Neuronal stem cell (in vitro differentiated cells): Measurements from ENCODE around the gene DCAF8.

Source experiments
- DNase-seq: peaks from one replicate; pipeline ENCODE4 v3.0.0-alpha.2; 2013; ENCODE audit warnings: low spot score
- H2AFZ ChIP-seq: one replicate; pipeline ENCODE4 v1.6.1; 2013; ENCODE audit warnings: mild to moderate bottlenecking, low read length, inconsistent platforms
- H2AK5ac ChIP-seq: 2 replicates; pipeline ENCODE4 v1.6.1; 2013; ENCODE audit warnings: low read depth, mild to moderate bottlenecking, inconsistent platforms, low read length, moderate library complexity, mixed read lengths
- H2BK120ac ChIP-seq: 2 replicates; pipeline ENCODE4 v1.6.1; 2013; ENCODE audit warnings: low read depth, mild to moderate bottlenecking, inconsistent platforms, low read length, moderate library complexity, mixed read lengths
- H2BK12ac ChIP-seq: one replicate; pipeline ENCODE4 v1.6.1; 2013; ENCODE audit warnings: low read length, inconsistent platforms
- H2BK15ac ChIP-seq: 2 replicates; pipeline ENCODE4 v1.6.1; 2013; ENCODE audit warnings: mild to moderate bottlenecking, low read length, inconsistent platforms, mixed read lengths
- H2BK5ac ChIP-seq: one replicate; pipeline ENCODE4 v1.6.1; 2013; ENCODE audit warnings: inconsistent platforms, mild to moderate bottlenecking, low read length, moderate library complexity
- H3K14ac ChIP-seq: one replicate; pipeline ENCODE4 v1.6.1; 2013; ENCODE audit warnings: low read length, inconsistent platforms
- H3K18ac ChIP-seq: 2 replicates; pipeline ENCODE4 v1.6.1; 2013; ENCODE audit warnings: low read length, inconsistent platforms
- H3K23ac ChIP-seq: 2 replicates; pipeline ENCODE4 v1.6.1; 2013; ENCODE audit warnings: low read depth, mild to moderate bottlenecking, mixed read lengths, low read length, inconsistent platforms; ENCODE audit not compliant: poor library complexity
- H3K27ac ChIP-seq: replicated peaks from 3 replicates; pipeline ENCODE4 v1.5.1; 2013; ENCODE audit warnings: low read length, inconsistent platforms
- H3K27me3 ChIP-seq, 3 experiments: 2 replicates each; pipeline ENCODE4 v1.6.1; 2013; ENCODE audit warnings: low read length in 3 of 3, mild to moderate bottlenecking in 2 of 3, inconsistent platforms in 1 of 3, low read depth in 1 of 3, mixed read lengths in 1 of 3, moderate library complexity in 1 of 3; ENCODE audit not compliant: control insufficient read depth in 3 of 3, insufficient read depth in 3 of 3
- H3K36me3 ChIP-seq, 2 donors: replicated peaks in 1 of 2; 2 replicates each; pipeline ENCODE4 v1.6.1; 2013; ENCODE audit warnings: low read length in 2 of 2; ENCODE audit not compliant: control insufficient read depth in 2 of 2, insufficient read depth in 2 of 2
- H3K4ac ChIP-seq: 2 replicates; pipeline ENCODE4 v1.6.1; 2013; ENCODE audit warnings: inconsistent platforms, mild to moderate bottlenecking, low read length, moderate library complexity
- H3K4me1 ChIP-seq, 2 donors: 1 replicate in 1 of 2; 2 replicates in 1 of 2; pipeline ENCODE4 v1.6.1; 2013; ENCODE audit warnings: low read length in 2 of 2, low read depth in 1 of 2; ENCODE audit not compliant: control insufficient read depth in 2 of 2, insufficient read depth in 1 of 2
- H3K4me2 ChIP-seq: one replicate; pipeline ENCODE4 v1.6.1; 2013; ENCODE audit warnings: mild to moderate bottlenecking, low read length, inconsistent platforms; ENCODE audit not compliant: insufficient read depth, poor library complexity, severe bottlenecking
- H3K4me3 ChIP-seq, 2 donors: 2 replicates each; pipeline ENCODE4 v1.5.1; 2013; ENCODE audit warnings: low read length in 2 of 2, mild to moderate bottlenecking in 2 of 2, inconsistent platforms in 1 of 2, moderate library complexity in 1 of 2
- H3K79me1 ChIP-seq: one replicate; pipeline ENCODE4 v1.6.1; 2013; ENCODE audit warnings: low read depth, mild to moderate bottlenecking, inconsistent platforms, low read length, moderate library complexity
- H3K9ac ChIP-seq: one replicate; pipeline ENCODE4 v1.6.1; 2013; ENCODE audit warnings: mild to moderate bottlenecking, low read depth, low read length, inconsistent platforms; ENCODE audit not compliant: poor library complexity
- H3K9me3 ChIP-seq, 2 donors: replicated peaks in 1 of 2; 2 replicates each; pipeline versions ENCODE3 to v1.6.1; 2013; ENCODE audit warnings: low read length in 2 of 2, mild to moderate bottlenecking in 2 of 2, inconsistent platforms in 1 of 2, low read depth in 1 of 2, mixed read lengths in 1 of 2, moderate library complexity in 1 of 2; ENCODE audit not compliant: control insufficient read depth in 2 of 2, insufficient read depth in 1 of 2
- H4K8ac ChIP-seq: one replicate; pipeline ENCODE4 v1.6.1; 2013; ENCODE audit warnings: low read depth, mild to moderate bottlenecking, inconsistent platforms, low read length, moderate library complexity
- H4K91ac ChIP-seq: one replicate; pipeline ENCODE4 v1.6.1; 2013; ENCODE audit warnings: low read length, low read depth, mild to moderate bottlenecking, inconsistent platforms; ENCODE audit not compliant: poor library complexity
- WGBS, 2 donors: extraction: QIAGEN DNeasy Blood & Tissue Kit; methylation state at CpG; one replicate each; pipeline ENCODE4 v1.1.7; 2013; ENCODE audit warnings: missing lambda C conversion rate in 2 of 2, mixed read lengths in 1 of 2; ENCODE audit not compliant: insufficient read length in 2 of 2, insufficient replicate concordance in 1 of 2; ENCODE audit errors: extremely low coverage in 2 of 2; 5-methylcytosine and 5-hydroxymethylcytosine counted together

The DCAF8 gene

DNA sequence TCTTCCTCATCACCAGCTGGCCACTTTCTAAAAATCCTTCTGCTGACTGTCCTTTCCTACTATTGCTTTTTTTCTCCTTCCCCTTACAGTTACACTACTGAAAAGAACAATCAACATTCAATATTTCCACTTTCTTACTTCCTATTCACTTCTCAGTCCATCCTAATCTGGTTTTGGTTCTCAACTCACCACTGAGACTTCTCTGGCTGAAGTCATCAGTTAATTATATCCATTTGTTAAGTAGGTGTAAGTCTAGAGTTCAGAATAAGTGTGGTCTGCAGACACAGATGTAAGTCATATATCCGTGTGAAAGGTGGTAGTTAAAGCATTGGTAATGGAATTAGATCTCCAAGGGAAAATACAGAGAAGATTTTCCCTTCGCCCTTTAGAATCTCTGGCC is 35.7 kb downstream of the DCAF8 start:
- Histone ChIP-seq H3K9ac (no peak overlapping the region), H3K4ac (no peak overlapping the region)
- WGBS, 2 donors: no CpG with 5 or more reads among the region's 2 CpGs

DNA sequence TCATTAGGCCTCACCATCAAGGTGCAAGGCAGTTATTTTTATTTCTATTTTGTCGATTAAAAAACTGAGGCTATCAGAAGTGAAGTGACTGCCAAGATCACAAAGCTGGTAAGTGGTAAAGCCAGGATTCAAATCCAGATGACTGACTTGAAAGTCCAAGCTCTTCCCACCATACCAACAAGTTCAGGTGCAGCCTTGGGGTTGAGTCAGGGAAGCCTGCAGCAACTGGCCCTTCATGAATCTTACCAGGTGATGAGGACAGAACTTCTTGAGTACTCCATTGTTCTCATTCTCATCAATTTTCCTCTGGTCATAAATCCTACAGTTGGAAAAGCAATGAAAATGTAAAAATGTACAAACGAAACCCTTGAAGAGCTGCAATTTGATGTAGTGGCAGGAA is 37.0 kb downstream of the DCAF8 start:
- no peak overlapping the region for H4K8ac ChIP-seq
- H3K4me3 ChIP-seq: no peak overlapping the region
- H3K27me3 ChIP-seq: no peaks in the 10 kb centered on the region
- H4K91ac ChIP-seq: no peak overlapping the region
- H2AFZ ChIP-seq: no peak overlapping the region
- no peak overlapping the region for H3K4ac ChIP-seq
- no peak overlapping the region for H3K18ac ChIP-seq
- WGBS, 2 donors: no CpG with 5 or more reads among the region's 2 CpGs
- H3K14ac ChIP-seq: no peak overlapping the region
- no peak overlapping the region for H2BK12ac ChIP-seq
- peaks cover 35 to 99% of the 10 kb centered on the region in 2 donors for H3K36me3 ChIP-seq
- no peak overlapping the region for H2AK5ac ChIP-seq
- no peak overlapping the region for H3K9ac ChIP-seq
- H3K27ac ChIP-seq: no peak overlapping the region
- DNase-seq: no peak
- no peak overlapping the region for H3K23ac ChIP-seq
- peaks cover 0 to 2% of the 10 kb centered on the region in 2 donors for H3K4me1 ChIP-seq
- no peak overlapping the region for H2BK15ac ChIP-seq
- no peak overlapping the region for H2BK5ac ChIP-seq
- no peaks in the 10 kb centered on the region for H3K9me3 ChIP-seq
- no peak overlapping the region for H3K4me2 ChIP-seq
- no peaks in the 10 kb centered on the region for H3K79me1 ChIP-seq
- H2BK120ac ChIP-seq: no peak overlapping the region

More for the DNA sequence above, 35.7 kb downstream of the DCAF8 start:
- H3K23ac ChIP-seq: no peak overlapping the region
- no peaks in the 10 kb centered on the region for H3K9me3 ChIP-seq
- H2BK12ac ChIP-seq: no peak overlapping the region
- no peak overlapping the region for H3K4me3 ChIP-seq
- no peak overlapping the region for H2AFZ ChIP-seq
- H3K79me1 ChIP-seq: no peaks in the 10 kb centered on the region
- no peak overlapping the region for H2BK120ac ChIP-seq
- H3K18ac ChIP-seq: no peak overlapping the region
- no peak overlapping the region for H4K91ac ChIP-seq
- H2AK5ac ChIP-seq: no peak overlapping the region
- H3K27ac ChIP-seq: no peak overlapping the region
- no peaks in the 10 kb centered on the region for H3K27me3 ChIP-seq
- H3K4me2 ChIP-seq: no peak overlapping the region
- no peaks in the 10 kb centered on the region for H3K4me1 ChIP-seq
- peaks cover 33 to 99% of the 10 kb centered on the region in 2 donors for H3K36me3 ChIP-seq
- H3K14ac ChIP-seq: no peak overlapping the region
- no peak overlapping the region for H2BK15ac ChIP-seq
- H4K8ac ChIP-seq: no peak overlapping the region
- H2BK5ac ChIP-seq: no peak overlapping the region
- no peak for DNase-seq

DNA sequence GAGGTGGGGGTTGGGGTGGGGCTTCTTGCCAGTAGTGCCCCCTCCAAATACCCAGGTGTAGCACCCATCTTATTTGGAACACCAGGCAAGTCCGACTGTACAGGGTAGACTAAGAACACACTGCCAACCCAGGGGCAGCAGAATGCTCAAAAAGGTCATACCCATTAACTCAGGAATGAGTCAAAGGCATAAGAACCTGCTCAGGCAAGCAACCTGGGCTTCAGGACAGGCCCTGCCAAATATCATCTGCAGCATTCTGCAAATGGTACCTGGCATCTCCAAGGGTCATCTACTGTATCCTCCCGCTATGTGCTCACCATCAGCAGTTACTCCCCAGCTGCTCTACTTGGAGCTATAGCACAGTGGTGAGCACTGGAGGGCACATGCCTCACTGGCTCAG is 37.7 kb downstream of the DCAF8 start:
- no peak overlapping the region for H4K91ac ChIP-seq
- no peak overlapping the region for H2AK5ac ChIP-seq
- H3K36me3 ChIP-seq: peaks cover 35 to 100% of the 10 kb centered on the region in 2 donors
- no peak overlapping the region for H3K23ac ChIP-seq
- no peaks in the 10 kb centered on the region for H3K27me3 ChIP-seq
- H3K4ac ChIP-seq: no peak overlapping the region
- no peak overlapping the region for H3K4me3 ChIP-seq
- H2BK12ac ChIP-seq: no peak overlapping the region
- H3K4me2 ChIP-seq: no peak overlapping the region
- no peaks in the 10 kb centered on the region for H3K9me3 ChIP-seq
- H2BK15ac ChIP-seq: no peak overlapping the region
- H2BK120ac ChIP-seq: no peak overlapping the region
- no peak overlapping the region for H2AFZ ChIP-seq
- H3K9ac ChIP-seq: no peak overlapping the region
- peaks cover 0 to 2% of the 10 kb centered on the region in 2 donors for H3K4me1 ChIP-seq
- H3K79me1 ChIP-seq: no peaks in the 10 kb centered on the region
- no CpG with 5 or more reads among the region's 2 CpGs for WGBS, 2 donors
- no peak overlapping the region for H4K8ac ChIP-seq
- no peak overlapping the region for H3K27ac ChIP-seq
- no peak overlapping the region for H3K14ac ChIP-seq
- no peak overlapping the region for H3K18ac ChIP-seq
- no peak overlapping the region for H2BK5ac ChIP-seq
- DNase-seq: no peak

DNA sequence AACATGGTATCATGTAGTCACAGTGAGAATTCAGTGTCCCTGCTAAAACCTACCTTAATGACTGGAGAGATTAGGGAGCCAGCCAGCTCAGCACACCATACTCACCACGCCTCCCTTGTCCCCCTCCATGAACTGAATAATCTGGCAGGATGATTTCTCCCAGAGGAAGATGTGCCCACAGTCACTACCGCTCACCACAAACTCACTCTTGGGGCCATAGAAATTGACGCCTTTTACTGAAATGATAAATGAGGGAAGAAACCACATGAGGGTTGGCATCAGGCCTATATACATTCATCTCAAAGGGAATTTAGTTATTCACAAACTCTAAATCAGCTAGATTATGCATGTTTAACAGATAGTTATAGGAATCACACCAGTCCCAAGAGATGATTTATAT is 39.8 kb downstream of the DCAF8 start:
- peaks cover 46 to 100% of the 10 kb centered on the region in 2 donors for H3K36me3 ChIP-seq
- no CpG with 5 or more reads among the region's 3 CpGs for WGBS, 2 donors
- H3K9me3 ChIP-seq: no peaks in the 10 kb centered on the region
- no peaks in the 10 kb centered on the region for H3K79me1 ChIP-seq
- H4K8ac ChIP-seq: no peak overlapping the region
- no peak for DNase-seq
- no peak overlapping the region for H3K14ac ChIP-seq
- H3K4ac ChIP-seq: no peak overlapping the region
- H3K27ac ChIP-seq: no peak overlapping the region
- H2AFZ ChIP-seq: no peak overlapping the region
- no peak overlapping the region for H2AK5ac ChIP-seq
- no peak overlapping the region for H3K4me2 ChIP-seq
- no peak overlapping the region for H3K23ac ChIP-seq
- no peaks in the 10 kb centered on the region for H3K27me3 ChIP-seq
- no peak overlapping the region for H2BK5ac ChIP-seq
- H2BK12ac ChIP-seq: no peak overlapping the region
- H2BK120ac ChIP-seq: no peak overlapping the region
- no peak overlapping the region for H3K4me3 ChIP-seq
- no peak overlapping the region for H3K18ac ChIP-seq
- no peak overlapping the region for H3K9ac ChIP-seq
- H2BK15ac ChIP-seq: no peak overlapping the region
- H3K4me1 ChIP-seq: peaks cover 0 to 4% of the 10 kb centered on the region in 2 donors
- H4K91ac ChIP-seq: no peak overlapping the region
